HG02943 (cell line): Measurements from ENCODE around the gene SYNJ2BP.
"Not testable (repeated sequence)": the region's sequence is repeated elsewhere in the genome, so short reads cannot be mapped to it uniquely, and the experiment has no call there.

Experiments used
- ATAC-seq: cut with Tn5 transposase; IDR thresholded peaks from one replicate; pipeline ENCODE4 v1.9.1; 2021; ENCODE audit warnings: mild to moderate bottlenecking, low read depth, moderate library complexity; ENCODE audit not compliant: unreplicated experiment

Gene SYNJ2BP, protein sequence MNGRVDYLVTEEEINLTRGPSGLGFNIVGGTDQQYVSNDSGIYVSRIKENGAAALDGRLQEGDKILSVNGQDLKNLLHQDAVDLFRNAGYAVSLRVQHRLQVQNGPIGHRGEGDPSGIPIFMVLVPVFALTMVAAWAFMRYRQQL

DNA sequence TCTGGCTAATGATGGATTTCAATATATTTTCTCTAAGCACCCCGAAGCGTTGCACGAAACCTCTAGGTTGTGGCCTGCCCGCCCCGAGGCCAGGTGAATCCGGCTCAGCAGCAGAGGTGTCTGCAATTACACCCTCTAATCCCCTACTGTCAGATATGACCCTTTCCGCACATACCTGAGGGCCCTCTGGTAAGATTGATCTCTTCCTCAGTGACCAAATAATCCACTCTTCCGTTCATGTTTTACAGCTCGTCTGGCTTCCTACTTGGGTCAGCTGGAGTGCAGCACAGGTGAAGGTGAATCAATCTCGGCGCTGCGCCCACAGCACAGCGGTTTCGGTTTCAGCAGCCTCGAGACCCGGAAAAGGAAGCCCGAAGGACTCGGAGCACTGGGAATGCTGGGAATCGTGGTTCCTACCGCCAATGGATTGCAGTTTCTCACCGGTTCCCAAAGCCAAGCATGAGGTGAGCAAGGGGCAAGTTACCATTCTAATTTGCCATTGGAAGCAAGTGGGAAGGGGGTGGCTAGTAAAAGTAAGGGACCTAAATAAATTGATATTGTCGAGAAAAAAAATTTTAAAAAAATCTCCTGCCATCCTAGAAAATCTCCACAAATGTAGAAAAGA, at the start of gene SYNJ2BP:
TSS of gene SYNJ2BP (minus strand) at position 366 of the 625 bp plus-strand sequence. CDS start at position 239, 127 bp downstream.
- ATAC-seq, result no peak

DNA sequence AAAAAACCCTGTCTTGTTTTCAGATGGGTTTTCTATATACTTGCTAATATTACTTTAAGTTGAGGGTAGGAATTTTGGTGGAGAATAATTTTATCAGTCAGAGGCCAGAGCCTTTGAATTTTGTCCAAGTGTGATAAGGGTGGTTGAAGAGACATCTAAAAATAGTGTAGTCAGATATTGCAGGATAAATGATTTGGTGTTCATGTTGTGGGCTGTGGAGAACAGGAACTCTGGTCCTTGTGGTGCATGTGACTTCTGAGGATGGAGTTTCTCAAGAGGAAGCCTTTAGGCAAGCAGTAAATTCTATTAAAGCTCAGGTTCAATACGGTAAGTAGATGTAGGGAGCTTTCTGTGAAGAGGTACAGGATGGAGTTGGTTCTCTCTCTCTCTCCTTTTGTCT, 37.8 kb upstream of the SYNJ2BP start:
- ATAC-seq, result no peak

DNA sequence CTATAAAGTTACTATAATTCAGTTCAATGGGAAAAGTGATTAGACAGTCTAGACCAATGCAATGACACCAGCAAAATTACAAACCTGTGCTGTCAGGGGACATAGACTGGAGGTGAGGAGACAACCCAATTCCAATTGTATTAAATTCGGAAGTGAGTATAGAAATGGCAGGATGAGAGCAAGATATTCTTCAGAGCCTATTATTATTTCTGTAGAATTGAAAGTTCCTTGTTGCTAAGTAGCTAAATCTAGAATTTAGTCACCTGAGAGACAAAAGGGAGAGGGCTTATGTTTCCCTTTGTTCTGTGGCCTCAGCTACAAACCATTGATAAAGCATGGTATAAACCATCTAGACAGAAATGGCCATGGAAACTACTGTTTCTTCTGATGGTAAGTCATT, 35.0 kb upstream of the SYNJ2BP start, which contains the start of gene ADAM21:
TSS of gene ADAM21 (plus strand) at position 301 of the 400 bp plus-strand sequence. CDS start 5,326 bp downstream, outside the sequence.
- ATAC-seq, result no peak

DNA sequence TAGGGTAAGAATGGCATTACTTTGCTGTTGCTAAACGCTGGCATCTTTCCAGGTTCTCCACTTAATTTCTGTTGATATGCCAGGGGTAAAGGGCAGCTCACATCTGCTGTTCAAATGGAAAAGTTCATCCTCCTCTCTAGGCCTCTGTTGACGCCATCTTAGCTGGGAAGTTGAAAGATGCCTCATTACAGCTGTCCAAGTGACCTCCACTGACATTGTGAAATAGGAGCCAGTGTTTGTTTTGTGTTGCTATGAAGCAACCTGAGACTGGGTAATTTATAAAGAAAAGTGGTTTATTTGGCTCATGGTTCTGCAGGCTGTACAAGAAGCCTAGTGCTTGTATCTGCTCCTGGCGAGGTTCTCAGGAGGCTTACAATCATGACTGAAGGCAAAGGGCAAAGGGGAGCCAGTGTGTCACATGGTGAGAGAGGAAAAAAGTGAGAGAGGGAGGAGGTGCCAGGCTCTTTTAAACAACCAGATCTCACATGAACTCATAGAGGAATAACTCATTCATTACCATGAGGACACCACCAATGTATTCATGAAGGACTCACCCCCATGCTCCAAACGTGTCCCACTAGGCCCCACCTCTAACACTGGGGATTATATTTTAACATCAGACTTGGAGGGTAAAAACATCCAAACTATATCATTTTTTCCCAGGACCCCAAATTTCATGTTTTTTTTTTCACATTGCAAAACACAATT, 31.9 kb upstream of the SYNJ2BP start:
- no peak for ATAC-seq

DNA sequence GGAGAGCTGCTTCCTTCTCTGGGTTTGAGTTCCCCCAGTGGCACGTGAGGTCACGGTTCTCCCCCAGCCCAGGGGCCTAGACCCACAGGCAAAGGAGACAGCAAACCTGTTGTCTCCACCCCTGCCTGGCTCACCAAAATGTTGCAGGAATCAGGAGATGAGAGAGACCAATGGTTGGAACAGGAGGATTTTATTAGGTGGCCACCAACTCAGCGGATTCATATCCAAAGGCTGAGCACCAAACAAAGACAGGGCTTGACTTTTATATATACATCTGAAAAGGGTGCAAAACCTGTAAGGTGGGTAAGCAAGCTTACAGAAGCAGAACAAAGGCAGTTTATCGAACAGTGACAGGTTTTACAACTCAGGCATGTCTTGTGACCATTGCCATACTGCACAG, 25.9 kb upstream of the SYNJ2BP start:
- ATAC-seq, result no peak

DNA sequence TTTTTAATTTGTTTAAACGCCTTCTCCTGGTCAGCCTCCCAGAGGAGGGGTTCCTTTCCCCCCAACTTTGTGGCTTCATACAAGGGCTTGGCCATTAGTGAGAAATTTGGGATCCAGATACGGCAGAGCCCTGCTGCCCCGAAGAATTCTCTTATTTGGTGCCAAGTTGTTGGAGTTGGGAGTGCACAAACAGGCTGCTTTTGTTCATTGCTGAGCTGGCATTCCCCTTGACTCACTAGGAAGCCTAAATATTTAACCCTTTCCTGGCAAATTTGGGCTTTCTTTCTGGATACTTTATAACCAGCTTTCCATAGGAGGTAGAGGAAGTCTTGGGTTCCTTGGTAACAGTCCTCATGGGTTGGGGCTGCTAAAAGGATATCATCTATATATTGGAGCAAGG, 24.8 kb upstream of the SYNJ2BP start:
- ATAC-seq, result no peak

DNA sequence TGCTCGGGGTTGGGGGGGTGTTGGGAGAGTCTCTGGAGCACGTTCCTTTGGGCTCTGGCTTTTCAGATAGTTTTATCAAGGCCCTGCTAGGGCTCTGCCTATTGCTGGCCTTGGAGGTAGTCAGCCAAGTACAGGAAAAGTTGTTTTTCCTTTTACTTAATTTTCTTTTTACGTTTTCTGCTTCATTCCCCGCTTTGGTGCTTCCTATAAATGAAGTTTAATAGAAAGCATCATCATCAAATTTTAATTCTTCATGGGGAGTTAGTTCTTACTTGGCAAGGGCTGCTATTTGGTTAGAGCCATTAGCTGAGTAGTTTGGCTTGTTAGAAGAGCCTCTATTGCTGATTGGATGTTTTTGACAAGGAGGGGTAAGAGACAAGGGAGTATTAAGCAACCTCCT, 20.0 kb upstream of the SYNJ2BP start:
- no peak for ATAC-seq

DNA sequence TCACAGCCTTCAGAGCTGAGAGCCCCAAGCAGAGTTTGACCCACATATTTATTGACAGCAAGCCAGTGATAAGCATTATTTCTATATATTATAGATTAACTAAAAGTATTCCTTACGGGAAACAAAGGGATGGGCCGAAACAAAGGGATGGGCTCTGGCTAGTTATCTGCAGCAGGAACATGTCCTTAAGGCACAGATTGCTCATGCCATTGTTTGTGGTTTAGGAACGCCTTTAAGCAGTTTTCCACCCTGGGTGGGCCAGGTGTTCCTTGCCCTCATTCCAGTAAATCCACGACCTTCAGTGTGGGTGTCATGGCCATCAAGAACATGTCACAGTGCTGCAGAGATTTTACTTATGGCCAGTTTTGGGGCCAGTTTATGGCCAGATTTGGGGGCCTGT, 9.7 kb upstream of the SYNJ2BP start:
- not testable (repeated sequence) for ATAC-seq

DNA sequence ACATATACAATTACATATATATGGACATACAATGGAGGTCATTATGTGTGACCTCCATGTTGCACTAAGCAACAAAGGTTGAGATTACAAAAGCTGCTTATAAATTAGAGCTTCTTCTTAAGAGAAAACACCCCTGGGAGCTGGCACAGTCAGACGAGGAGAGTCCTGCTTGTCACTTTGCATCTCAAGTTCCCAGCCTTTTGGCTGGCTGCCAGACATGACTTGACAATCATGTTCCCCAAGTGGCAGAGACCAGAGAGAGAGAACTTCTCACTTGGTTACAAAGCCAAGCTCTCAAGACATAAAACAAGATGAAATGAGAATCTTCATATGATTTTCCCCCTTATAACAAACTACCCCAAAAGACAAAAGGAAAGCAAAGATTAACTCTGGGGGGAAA, 8.5 kb upstream of the SYNJ2BP start:
- ATAC-seq, result no peak

DNA sequence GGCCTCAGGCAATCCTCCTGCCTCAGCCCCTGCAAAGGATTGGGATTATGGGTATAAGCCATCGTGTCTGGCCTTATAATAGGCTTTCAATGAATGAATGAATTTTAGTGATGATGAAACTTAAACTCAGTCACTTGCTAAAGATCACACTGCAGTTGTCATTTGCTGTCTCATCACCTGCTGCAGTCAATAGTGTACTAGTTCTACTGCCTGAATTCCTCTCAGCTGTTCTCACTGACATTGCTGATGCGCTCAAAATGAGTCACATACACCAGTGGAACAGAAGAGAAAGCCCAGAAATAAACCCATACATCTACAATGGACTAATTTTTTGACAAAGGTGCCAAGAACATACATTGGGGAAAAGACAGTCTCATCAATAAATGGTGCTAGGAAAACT, 5.6 kb upstream of the SYNJ2BP start:
- no peak for ATAC-seq

DNA sequence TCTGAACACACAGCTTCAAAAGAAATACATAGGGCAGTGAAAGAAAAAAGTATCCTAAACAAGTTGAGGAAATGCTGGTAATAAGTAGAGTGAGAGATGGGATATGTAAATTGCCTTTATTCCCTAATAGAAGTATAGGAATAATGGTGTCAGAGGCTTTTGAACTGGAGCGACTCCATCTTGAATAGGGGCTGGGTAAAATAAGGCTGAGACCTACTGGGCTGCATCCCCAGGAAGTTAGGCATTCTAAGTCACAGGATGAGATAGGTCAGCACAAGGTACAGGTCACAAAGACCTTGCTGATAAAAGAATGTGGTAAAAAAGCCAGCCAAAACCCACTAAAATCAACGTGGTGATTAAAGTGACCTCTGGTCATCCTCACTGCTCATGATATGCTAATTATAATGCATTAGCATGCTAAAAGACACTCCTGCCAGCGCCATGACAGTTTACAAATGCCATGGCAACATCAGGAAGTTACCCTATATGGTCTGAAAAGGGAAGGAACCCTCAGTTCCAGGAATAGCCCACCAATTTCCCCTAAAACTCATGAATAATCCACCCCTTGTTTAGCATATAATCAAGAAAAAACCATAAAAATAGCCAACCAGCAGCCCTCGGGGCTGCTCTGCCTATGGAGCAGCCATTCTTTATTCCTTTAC, 2.5 kb upstream of the SYNJ2BP start:
- ATAC-seq, result not testable (repeated sequence)

DNA sequence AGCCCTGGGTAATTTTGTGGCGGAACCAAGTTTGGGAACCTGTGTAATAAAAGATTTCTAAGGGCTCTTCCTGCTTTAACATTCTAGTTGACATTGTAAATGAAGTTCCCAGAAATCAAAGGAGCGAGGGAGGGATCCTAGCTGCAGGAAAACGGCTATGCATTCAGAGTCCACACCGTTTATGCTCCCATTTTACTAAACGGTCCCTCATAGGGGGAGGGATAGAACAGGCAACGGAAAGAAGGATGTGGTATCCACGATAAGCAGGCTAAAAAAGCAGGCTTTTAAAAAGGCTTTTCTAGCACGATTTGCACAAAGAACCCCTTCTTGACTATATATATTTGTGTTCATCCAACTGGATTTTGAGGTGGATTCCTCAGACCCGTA, 559 bp downstream of the SYNJ2BP start:
- no peak for ATAC-seq

DNA sequence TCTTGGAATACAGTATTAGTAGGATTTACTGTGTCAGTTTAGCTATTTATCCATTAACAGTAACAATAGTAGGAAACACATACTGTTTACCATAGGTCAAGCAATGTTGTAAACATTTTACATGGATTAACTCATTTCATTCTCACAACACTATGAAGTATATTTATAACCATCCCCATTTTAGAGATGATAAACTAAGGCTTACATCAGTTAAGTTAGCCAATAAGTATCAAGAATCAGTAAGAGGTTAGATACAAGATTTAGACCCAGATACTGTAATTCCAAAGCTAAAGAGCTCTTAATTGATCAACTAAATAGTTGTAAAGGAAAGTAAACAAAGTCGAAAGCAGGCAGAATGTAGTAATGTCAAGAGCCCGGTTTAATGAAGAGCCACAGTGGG, 1.1 kb downstream of the SYNJ2BP start:
- ATAC-seq, result no peak

DNA sequence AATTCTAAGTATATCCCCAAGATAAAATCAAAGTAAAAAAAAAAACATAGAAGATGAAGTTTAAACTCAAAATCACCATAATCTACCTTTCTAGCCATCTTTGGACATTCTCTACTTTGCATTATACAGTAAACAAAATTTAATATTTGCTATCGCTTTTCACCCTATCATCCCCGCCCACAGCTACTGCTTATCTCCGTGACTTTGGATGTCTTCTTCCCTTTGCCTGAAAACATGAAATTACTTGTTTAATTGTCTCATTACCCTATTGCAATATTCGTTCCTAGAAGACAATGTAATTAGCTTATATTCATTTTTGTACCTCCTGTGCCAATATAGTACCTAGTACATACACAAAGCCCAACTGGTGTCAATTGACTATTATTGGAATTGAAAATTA, 9.3 kb downstream of the SYNJ2BP start:
- ATAC-seq, result no peak

DNA sequence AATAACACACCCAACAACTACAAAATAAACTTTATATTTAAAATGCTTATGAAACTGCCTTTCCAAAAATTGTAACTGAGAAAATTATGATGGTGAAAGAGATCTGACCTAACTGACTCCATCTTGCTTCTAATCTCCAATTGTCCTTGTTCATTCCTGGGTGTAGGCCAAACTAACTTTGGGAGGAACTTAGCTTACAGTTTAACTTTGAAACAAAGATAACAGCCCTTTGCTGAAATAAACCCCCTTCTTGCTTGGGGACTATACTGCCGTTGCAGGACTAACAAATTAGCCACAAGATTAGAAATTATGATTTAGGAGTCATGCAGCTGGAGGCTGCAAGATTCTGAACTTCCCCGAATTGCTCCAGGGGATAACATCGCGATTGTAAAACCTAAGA, 10.7 kb downstream of the SYNJ2BP start:
- not testable (repeated sequence) for ATAC-seq

DNA sequence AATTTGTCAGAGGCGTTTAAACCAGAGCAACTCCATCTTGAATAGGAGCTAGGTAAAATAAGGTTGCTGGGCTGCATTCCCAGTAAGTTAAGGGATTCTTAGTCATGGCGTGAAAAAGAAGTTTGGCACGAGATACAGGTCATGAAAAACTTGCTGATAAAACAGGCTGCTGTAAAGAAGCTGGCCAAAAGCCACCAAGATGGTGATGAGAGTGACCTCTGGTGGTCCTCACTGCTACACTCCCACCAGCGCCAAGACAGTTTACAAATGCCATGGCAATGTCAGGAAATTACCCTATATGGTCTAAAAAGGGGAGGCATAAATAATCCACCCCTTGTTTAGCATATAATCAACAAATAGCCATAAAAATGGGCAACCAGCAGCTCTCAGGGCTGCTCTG, 13.6 kb downstream of the SYNJ2BP start:
- ATAC-seq, result not testable (repeated sequence)

DNA sequence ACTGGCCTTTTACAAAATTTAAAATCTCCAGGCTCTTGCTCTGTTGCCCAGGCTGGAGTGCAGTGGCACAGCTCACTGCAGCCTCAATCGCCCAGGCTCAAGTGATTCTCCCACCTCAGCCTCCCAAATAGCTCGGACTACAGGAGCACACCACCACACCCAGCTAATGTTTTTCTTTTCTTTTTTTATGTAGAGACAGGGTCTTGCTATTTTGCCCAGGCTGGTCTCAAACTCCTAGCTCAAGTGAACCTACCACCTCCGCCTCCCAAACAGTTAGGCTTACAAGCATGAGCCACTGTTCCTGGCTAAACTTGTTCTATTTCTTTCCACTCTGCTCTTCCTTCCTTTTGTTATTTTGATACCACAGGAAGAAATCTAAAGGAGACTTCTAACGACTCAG, 15.2 kb downstream of the SYNJ2BP start:
- ATAC-seq, result no peak

DNA sequence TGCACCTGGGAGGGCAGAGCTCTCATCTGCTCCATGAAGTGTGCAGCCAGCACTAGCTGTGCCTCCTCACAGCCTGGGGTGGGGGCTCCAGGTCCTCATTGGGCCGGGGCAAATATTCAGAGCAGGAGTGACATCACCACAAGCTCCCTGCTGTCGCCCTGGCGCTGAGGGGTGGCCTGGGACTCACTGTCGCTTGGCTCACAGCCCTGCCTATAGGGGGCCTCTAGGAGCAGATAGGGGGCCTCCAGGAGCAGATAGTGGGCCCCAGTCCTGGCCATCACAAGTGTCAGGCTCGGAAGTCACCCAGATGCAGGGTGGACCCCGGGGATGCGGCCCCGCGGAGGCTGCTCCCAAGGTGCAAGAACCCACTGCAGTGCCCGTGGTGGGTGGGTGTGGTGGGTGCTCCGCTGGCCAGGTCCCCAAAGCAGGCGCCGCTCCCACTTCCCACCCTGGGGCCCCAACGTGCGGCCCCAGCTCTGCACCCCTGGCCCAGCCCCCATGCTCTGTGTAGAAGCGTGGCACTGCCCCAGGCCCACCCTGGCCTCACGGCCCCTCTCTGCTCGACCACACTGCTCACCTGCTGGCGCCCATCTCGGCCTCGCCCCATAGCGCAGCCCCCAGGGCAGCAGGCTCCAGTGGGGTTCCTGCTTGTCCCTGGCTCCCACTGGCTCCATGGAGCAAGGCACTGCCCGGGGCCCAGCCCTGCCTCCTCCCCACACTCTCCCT, 18.0 kb downstream of the SYNJ2BP start:
- ATAC-seq, result no peak

DNA sequence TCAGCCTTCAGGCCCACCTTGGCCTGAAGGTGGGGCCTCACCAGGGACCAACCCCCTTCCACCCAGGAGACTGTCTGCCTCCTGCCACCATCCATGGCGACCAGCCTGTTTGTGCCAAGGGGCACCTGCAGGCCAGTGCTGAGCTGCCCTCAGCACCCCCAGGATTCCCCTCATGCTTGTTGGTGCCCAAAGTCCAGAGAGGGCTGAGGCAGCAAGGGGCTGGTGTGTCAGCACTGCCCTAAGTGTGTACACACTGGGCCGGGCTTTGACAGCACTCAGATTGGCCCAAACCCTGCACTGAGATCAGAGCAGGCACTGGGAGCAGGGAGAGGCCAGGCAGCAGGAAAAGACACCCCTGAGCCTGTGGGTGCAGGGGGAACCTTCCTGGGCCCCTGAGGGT, 18.6 kb downstream of the SYNJ2BP start:
- no peak for ATAC-seq

DNA sequence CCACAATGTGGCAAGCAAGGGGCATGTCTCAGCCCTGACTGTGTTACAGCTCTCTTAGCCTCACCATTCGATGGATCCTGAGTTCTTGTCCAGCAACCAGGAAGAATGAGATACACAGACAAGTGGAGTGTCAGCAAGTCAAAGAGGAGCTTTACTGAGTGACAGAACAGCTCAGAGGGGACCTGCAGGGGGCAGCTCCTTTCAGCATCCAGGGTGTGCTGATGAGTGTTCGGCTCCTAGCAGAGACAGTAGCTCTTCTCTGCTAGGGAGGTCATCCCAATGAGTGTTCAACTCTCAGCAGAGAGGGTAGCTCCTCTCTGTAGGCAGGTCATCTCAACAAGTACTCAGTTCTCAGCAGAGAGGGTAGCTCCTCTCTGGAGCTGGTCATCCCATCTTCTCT, 19.1 kb downstream of the SYNJ2BP start:
- ATAC-seq, result no peak
